Embryonic facial prominence (tissue), 1 donor: Measurements from ENCODE around the gene GALM.
"Not testable (repeated sequence)": the region's sequence is repeated elsewhere in the genome, so short reads cannot be mapped to it uniquely, and the experiment has no call there.

ENCODE experiments used
- DNase-seq: peaks from one replicate; pipeline ENCODE4 v3.0.0-alpha.2; 2016; ENCODE audit errors: extremely low spot score

GALM gene

DNA sequence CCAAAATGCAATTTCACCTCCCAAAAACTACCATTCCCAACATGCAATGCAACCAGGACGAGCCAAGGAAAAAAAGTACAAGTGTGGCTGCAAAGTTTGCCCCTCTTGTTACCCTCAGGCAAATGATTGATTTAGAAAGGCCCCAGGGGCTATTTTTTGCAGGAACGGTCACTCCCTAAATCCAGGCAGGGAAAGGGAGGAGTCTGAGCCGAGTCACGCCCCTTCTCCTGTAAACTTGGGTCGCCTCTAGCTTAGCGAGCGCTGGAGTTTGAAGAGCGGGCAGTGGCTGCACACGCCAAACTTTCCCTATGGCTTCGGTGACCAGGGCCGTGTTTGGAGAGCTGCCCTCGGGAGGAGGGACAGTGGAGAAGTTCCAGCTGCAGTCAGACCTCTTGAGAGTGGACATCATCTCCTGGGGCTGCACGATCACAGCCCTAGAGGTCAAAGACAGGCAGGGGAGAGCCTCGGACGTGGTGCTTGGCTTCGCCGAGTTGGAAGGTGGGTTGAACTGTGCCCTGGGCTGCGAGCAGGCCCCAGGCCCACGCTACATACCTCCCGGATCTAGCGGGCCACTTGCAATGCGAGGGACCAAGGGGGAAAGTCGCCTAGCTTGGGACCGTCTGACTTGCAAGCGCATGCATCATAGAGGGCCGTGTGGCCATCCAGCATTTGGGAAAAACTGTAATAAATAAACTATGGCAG is at the start of gene GALM:
GALM (plus strand) TSS at position 261 of the 702 bp plus-strand sequence; CDS start at position 309, 48 bp downstream.
- DNase-seq = peak; percentile 78

DNA sequence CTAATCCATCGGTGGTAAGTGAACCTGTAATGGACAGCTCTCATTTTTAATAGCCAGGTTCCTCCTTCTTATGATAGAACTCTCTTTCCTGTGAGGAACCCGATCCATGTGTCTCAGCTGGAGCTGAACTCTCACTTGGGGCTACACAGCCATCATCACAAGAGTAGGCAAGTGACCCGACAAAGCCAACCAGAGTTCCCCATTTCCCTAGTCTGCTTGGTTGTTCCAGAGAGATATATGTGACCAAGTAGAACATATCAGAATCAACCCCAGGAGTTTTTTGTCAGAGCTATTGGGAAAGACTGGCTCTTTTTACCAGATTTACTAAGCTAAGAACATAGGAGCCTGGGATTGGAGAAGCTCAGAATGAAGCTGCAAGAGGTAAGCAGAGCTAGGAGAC is 48.6 kb upstream of the GALM start:
- no peak for DNase-seq

DNA sequence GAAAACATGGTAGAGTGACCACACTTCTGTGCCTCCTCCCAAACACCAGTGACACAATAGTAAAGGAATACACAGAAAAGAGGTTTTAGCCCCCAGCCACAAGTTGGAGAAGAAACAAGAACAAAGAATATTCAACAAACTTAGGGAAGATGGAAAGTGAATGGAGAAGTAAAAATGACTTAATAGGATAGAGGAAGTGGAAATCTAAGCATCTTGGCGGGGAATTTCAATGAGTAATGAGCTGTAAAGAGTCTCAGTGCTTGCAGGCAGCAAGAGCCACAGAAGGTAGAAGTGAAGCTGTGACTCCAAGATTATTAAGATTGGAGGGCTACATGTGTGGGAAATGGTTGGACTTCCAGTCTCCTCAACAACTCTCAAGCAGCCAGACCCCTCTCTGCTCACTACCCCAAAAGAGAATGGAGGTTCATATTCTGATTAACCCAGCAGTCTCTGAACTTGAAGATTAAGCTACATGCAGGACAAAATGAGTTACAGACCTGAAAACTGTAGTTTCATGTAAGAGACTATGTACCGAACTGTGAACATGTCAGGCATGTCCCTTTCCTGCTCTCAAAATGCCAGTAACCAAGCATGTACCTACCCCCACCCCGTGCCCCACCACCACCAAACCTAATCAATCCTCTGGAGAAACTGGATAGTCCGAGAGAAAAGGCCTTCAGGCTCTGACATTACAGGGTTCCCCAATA is 46.3 kb upstream of the GALM start:
- DNase-seq = no peak

- DNase-seq = peak; percentile 72
Observed at GRCh38 chr2:38620282-38620977, 45.5 kb upstream of the GALM start.

DNA sequence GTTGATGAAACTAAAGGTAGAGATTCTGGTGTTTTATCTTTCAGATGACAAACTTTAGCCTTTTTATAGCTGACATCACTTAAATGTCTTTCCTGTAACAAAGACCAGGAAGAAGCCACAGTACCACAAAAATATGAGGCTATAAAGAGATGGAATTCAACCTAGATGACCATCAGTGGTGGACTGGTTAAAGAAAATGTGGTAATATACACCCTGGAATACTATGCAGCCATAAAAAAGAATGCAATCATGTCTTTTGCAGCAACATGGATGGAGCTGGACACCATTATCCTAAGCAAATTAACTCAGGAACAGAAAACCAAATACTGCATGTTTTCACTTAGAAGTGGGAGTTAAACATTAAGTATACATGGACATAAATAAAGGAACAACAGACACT is 44.9 kb upstream of the GALM start:
- DNase-seq = no peak

DNA sequence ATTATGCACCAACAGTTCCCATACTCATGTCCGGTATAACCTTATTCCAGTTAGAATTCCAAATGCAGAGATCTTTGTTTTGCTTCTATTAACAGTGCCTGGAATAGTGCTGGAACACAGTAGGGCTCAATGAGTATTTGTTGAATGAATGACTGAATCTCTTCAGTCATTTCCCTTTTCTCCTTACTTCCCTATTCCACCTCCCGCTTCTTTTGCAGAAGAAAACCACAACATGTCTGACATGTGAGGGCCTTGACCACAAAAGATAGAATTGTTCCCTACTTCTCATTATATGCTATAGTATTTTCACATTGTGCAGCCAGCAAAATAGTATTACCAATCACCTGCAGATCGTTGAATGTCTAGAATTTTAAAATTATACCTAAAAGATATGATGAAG is 43.7 kb upstream of the GALM start:
- no peak for DNase-seq

DNA sequence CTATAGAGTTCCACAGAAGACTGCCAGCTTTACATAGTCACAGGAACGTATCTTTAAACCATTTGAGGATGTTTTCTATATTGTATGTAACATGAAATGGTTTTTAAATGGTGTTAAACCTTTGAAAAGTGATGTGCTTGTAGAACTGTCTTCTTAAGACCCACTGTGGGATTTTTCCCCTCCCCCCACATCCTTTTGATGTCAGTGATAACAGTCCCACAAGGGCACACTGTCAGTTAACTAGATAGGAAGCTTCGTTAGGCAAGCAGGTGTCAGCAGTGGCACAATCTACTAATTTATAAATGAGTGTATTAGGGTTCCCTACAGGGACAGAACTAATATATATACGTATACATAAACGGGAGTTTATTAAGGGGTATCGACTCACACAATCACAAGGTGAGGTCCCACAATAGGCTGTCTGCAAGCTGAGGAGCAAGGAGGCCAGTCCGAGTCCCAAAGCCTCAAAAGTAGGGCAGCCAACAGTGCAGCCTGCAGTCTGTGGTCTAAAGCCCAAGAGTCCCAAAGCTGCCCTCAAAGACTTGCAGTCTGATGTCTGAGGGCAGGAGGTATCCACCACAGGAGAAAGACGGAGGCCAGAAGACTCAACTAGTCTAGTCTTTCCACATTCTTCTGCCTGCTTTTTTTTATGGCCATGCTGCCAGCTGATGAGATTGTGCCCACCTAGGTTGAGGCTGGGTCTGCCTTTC is 39.4 kb upstream of the GALM start:
- no peak for DNase-seq

- DNase-seq = no peak
Observed at GRCh38 chr2:38627391-38627790, 38.5 kb upstream of the GALM start.

DNA sequence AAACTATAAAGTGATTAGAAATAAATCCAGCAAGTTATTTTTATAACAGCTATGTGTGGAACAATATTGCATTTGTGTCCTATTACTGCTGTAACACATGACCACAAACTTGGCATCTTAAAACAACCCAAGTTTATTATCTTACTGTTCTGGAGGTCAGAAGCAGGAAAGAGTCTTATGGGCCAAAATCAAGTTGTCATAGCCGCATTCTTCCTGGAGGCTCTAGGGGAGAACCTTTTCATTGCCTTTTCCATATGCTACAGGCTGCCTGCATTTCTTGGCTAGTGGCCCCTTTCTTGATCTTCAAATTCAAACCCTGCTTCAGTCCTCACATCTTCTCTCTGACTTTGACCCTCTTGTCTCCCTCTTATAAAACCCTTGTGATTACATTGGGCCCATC is 36.2 kb upstream of the GALM start:
- DNase-seq = no peak

DNA sequence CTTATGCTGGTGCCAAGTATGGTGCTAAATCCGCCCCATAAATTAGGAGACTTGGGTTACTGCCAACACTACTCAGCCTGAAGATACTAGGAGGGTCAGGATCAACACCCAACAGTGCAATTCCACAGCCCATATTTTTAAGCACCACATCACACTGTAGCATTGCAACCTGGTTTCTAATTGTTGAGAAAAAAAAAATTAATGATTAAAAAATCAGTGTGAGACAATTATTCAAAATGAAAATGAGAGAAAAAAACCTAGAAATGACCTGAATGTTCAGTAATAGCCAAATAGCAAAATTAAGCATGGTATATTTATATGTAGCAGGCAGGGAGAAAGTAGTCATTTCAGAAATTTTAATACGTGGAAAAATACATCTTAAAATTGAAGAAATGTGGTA is 33.9 kb upstream of the GALM start:
- DNase-seq = no peak

GRCh38 chr2:38632980-38633379 is 32.9 kb upstream of the GALM start:
- no peak for DNase-seq

- no peak for DNase-seq
Observed at GRCh38 chr2:38633895-38634294, 32.0 kb upstream of the GALM start.

DNA sequence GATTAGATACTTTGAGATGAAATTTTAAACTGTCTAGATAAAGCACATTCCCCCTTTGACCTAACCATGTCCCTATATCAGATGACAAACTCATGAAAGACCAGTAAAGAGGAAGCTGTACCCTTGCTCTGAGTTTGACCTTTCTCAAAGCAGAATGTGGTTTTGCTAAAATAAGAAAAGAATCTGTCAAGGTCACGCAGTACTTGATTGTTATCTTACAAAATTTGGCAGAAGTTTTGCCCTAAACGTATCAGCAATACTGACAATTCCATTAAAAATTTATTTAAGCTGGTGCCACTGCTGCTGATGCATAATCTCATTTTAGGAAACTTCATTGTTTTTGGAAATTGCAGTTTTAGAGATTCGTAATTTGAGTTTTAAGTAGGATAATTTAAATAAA is 31.2 kb upstream of the GALM start:
- DNase-seq = no peak

DNA sequence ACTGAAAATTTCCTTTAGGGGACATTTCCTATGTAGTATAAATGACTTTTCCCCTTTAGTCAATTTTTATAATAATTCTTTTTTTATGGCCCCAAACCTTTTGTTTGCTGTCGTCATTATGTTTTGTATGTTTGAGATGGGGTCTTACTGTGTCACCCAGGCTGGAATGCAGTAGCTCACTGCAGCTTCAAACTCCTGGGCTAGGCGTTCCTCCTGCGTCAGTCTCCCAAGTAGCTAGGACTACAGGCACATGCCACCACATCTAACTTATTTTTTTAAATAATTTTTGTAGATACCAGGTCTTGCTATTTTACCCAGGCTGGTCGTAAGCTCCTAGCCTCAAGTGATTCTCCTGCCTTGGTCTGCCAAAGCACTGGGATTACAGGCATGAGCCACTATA is 30.8 kb upstream of the GALM start:
- no peak for DNase-seq

DNA sequence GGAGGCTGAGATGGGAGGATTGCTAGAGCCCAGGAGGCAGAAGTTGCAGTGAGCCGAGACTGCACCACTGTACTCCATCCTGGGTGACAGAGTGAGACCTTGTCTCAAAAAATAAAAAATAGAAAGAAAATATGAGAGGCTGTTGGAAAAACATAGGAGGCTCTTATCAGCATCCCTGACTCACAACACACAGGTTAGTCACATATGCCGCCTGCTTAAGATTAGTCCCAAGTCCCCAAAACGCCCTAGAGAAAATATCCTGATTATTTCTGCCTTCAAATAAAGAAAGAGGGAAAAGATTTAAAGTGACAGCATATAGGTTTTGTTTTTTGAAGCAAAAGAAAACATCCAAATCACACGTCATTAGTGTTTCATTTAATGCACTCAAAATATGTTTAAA is 29.8 kb upstream of the GALM start:
- no peak for DNase-seq

- not testable (repeated sequence) for DNase-seq
Observed at GRCh38 chr2:38642373-38643017, 23.4 kb upstream of the GALM start.

- DNase-seq = no peak
Observed at GRCh38 chr2:38643021-38643671, 22.8 kb upstream of the GALM start.

- not testable (repeated sequence) for DNase-seq
Observed at GRCh38 chr2:38643683-38644511, 22.0 kb upstream of the GALM start.

- no peak for DNase-seq
Observed at GRCh38 chr2:38648107-38648761, 17.7 kb upstream of the GALM start.
